ENCODE measurements around the gene HOPX. TPM values are rescaled to one million over a fixed set of nuclear protein-coding genes. Genes with fewer than 3 reads are reported as not detected.

HOPX gene
- total and polyA plus RNA-seq, 2 of the 8 experiments (the other 6 are each of a cell fraction or from before 2014, with no cell fraction given) = not detected

GRCh38 chr4:56655209-56655626 lies 25.9 kb downstream of the HOPX start:
- no peak overlapping the region for H3K27ac ChIP-seq (ENCODE audit: low read depth, low read length)
- TF ChIP-seq E2F6 (IDR thresholded peaks at IDR 0.05) (peak; percentile 60), KDM4A (IDR thresholded peaks at IDR 0.05; ENCODE audit: low read depth, low read length, severe bottlenecking) (peak; percentile 26), SP2 (IDR thresholded peaks at IDR 0.05; ENCODE audit: low read length) (no peak), RAD21 (IDR thresholded peaks at IDR 0.05 in 1 of 2, conservative IDR thresholded peaks at IDR 0.05 in 1 of 2; ENCODE audit: low read depth in 2 of 2, low read length in 2 of 2) (peak in 1 of 2 experiments; percentile 2; a peak in 1 of 4 replicates), CEBPB (IDR thresholded peaks at IDR 0.05; ENCODE audit: low read depth, low read length) (no peak), SP1 (IDR thresholded peaks at IDR 0.05; ENCODE audit: low read depth, low read length) (no peak), MAX (IDR thresholded peaks at IDR 0.05) (peak; percentile 70), SIN3A (conservative IDR thresholded peaks at IDR 0.05 in 1 of 2, IDR thresholded peaks at IDR 0.05 in 1 of 2; ENCODE audit: low read depth in 1 of 2, low read length in 2 of 2) (no peak), SIRT6 (IDR thresholded peaks at IDR 0.05; ENCODE audit: low read length) (no peak), KDM1A (IDR thresholded peaks at IDR 0.05; ENCODE audit: borderline replicate concordance, low read length) (no peak), SUZ12 (IDR thresholded peaks at IDR 0.05; ENCODE audit: low read length) (peak; percentile 86; the same call in 1 of the 2 replicates), YY1 (IDR thresholded peaks at IDR 0.05; ENCODE audit: low read depth, low read length) (no peak)

More at GRCh38 chr4:56655209-56655626, 25.9 kb downstream of the HOPX start:
- Histone ChIP-seq H3K9me3 (ENCODE audit: insufficient read depth in 2 of 2, low read depth in 1 of 2, low read length in 1 of 2) (no peaks in the 10 kb centered on the region), H4K91ac (replicated peaks; ENCODE audit: insufficient read length, low read length) (no peak overlapping the region), H2BK15ac (ENCODE audit: low read length) (no peak overlapping the region), H3K36me3 (ENCODE audit: control insufficient read depth in 2 of 4, insufficient read depth in 4 of 4, low read length in 3 of 4) (peaks cover 0 to 5% (median 0%) of the 10 kb centered on the region in 4 experiments; a peak in 1 of 8 replicates), H2BK120ac (replicated peaks; ENCODE audit: low read depth, low read length) (no peak overlapping the region), H2AK5ac (ENCODE audit: low read depth, low read length) (no peak overlapping the region), H3K4ac (replicated peaks; ENCODE audit: insufficient read length, low read depth, low read length) (no peak overlapping the region), H2BK12ac (ENCODE audit: low read depth, low read length) (no peak overlapping the region), H3K18ac (ENCODE audit: extremely low read depth, low read length) (0 out of 2 replicates have a peak overlapping the region, but pooled peaks have one; percentile 4), H3K23ac (ENCODE audit: insufficient read length) (no peak overlapping the region), H2AFZ (ENCODE audit: low read length) (peak overlapping the region; percentile 51; the same call in 1 of the 2 replicates), H3K27me3 (replicated peaks in 1 of 4; ENCODE audit: control insufficient read depth in 3 of 4, extremely low read depth in 1 of 4, insufficient read depth in 3 of 4, low read length in 3 of 4) (peaks cover 42 to 63% (median 58%) of the 10 kb centered on the region in 4 experiments), H4K8ac (ENCODE audit: extremely low read depth, insufficient read depth, low read length) (no peak overlapping the region), H3K14ac (ENCODE audit: insufficient read length) (no peak overlapping the region), H2BK20ac (ENCODE audit: low read length) (no peak overlapping the region), H3K56ac (replicated peaks; ENCODE audit: insufficient read length, low read depth, low read length) (no peak overlapping the region), H4K5ac (ENCODE audit: insufficient read length, low read depth, low read length) (no peak overlapping the region), H4K20me1 (replicated peaks in 1 of 2; ENCODE audit: control insufficient read depth in 1 of 2, insufficient read depth in 2 of 2, low read length in 2 of 2) (peaks cover 0 to 3% of the 10 kb centered on the region in 2 experiments), H3K9ac (replicated peaks in 1 of 4; ENCODE audit: extremely low read depth in 1 of 4, low read depth in 3 of 4, low read length in 3 of 4) (no peak overlapping the region), H3K4me2 (ENCODE audit: insufficient read depth in 1 of 2, low read depth in 2 of 2, low read length in 2 of 2) (peak overlapping the region; percentile 90), H3K4me1 (replicated peaks in 1 of 4; ENCODE audit: control insufficient read depth in 3 of 4, insufficient read depth in 4 of 4, low read length in 3 of 4) (peaks cover 0 to 13% (median 2%) of the 10 kb centered on the region in 4 experiments; a peak in 4 of 7 replicates), H3K4me3 (ENCODE audit: extremely low read depth in 1 of 4, insufficient read depth in 2 of 4, low read depth in 3 of 4, low read length in 4 of 4) (peak overlapping the region; percentile 44 to 68 (median 50)), H3K23me2 (ENCODE audit: low read depth, low read length) (peaks cover 7% of the 10 kb centered on the region; the same call in 1 of the 2 replicates), H2BK5ac (ENCODE audit: low read depth, low read length) (no peak overlapping the region), H3K79me1 (ENCODE audit: low read depth, low read length) (no peaks in the 10 kb centered on the region), H3K79me2 (ENCODE audit: control insufficient read depth in 1 of 2, insufficient read depth in 2 of 2, low read length in 2 of 2) (no peaks in the 10 kb centered on the region)
- FAIRE-seq = no peak
- WGBS, 2 experiments (ENCODE audit: extremely low coverage in 1 of 2, insufficient coverage in 1 of 2, insufficient read length in 1 of 2, insufficient replicate concordance in 2 of 2, low coverage in 1 of 2, low lambda C conversion rate in 2 of 2, missing lambda C conversion rate in 1 of 2) = 4% methylated on average over 22 of the region's 28 CpGs; no CpG with 5 or more reads in 1 of the 2 experiments
- DNase-seq (ENCODE audit: low read depth in 1 of 2, low spot score in 2 of 2) = peak in 1 of 2 experiments; percentile 25
- CTCF ChIA-PET (ENCODE audit: partially characterized antibody) = interaction anchor here (1.1 to 1.6 kb wide), 5 partner anchors 9 to 186 kb away, joined by 3 to 7 read pairs (median 4); no protein-coding TSS in a partner anchor
- POLR2A ChIA-PET (ENCODE audit: partially characterized antibody) = interaction anchor here (1.6 kb wide), 1 partner anchor 150 kb away, joined by 3 read pairs; no protein-coding TSS in a partner anchor

All from H1 (cell line).